ENCODE data around the gene RAB14. TPM values are rescaled to one million over a fixed set of nuclear protein-coding genes. Genes with fewer than 3 reads are reported as not detected.

RAB14 gene
- total RNA-seq, 1 donor from 2014 or later = 32.4 TPM

DNA sequence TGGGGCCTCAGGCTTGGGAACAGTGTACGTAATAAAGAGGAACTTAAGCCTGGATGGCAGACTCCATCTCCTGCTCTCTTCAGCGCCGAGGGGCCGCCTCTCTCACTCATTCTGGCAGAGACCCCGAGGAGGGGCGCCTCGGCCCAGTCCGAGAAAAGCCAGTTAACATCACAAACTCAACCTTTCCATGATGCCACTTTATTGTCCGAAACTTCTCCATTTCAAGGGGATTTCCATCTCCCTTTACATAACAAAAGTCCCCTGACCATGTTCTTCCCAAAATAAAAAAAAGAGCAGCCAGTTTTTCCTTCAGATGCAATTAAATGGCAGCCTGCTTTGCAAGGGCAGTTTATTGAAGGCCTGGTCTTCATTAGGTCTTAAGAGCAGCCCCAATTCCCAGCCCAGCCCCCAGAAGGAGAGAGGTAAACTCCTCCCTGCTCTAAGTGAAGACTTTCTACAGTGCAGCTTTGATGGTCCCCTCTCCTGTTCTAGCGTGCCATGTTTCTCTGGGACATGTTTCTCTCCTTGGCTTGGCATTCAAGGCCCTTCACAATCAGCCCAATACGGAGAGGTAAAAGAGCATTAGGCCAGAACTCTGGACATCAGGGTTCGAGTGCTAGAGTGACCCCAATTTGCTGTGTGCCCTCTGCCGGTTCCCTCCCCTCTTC is 19.5 kb upstream of the RAB14 start:
- no peak for DNase-seq (ENCODE audit: low read depth)

DNA sequence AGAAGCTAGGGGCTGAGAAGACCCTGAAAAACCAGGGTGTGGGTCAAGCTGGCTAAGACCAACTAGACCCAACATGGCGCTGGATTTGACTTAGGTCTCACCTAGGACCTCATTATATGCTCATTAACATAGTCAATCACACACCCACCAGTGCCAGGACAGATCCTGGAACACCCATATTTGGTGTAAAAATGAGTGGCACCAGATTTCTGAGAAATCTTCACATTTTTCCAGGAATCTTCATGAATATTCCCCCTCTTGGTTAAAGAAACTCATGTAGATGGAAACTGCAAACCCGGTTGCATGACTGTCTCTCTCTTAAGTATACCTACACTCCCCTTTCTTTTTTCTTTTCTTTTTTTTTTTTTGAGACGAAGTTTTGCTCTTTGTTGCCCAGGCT is 17.9 kb upstream of the RAB14 start:
- no peak for DNase-seq (ENCODE audit: low read depth)

DNA sequence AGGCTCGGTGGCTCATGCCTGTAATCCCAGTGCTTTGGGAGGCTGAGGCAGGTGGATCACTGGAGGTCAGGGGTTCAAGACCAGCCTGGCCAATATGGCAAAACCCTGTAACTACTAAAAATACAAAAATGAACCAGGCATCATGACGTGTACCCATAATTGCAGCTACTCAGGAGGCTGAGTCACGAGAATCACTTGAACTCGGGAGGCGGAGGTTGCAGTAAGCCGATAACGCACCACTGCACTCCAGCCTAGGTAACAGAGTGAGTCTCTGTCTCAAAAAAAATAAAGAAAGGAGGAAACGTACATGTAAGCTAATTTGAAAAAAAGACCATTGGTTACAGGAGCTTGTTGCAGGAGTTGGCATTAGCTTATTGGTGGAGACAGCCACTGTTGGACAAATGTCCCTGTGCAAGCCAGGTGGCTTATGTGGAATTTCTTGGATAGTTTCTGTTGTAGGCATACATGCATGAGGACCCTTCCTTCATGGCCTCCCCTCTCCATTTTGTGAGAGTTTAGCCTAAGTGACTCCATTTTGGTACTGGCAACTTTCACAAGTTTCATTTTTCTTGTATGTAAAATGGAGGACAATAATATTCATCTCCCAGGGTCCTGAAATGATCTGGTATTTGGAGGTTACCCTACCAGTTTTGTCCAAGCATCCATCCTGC is 16.8 kb upstream of the RAB14 start:
- DNase-seq (ENCODE audit: low read depth) = no peak

DNA sequence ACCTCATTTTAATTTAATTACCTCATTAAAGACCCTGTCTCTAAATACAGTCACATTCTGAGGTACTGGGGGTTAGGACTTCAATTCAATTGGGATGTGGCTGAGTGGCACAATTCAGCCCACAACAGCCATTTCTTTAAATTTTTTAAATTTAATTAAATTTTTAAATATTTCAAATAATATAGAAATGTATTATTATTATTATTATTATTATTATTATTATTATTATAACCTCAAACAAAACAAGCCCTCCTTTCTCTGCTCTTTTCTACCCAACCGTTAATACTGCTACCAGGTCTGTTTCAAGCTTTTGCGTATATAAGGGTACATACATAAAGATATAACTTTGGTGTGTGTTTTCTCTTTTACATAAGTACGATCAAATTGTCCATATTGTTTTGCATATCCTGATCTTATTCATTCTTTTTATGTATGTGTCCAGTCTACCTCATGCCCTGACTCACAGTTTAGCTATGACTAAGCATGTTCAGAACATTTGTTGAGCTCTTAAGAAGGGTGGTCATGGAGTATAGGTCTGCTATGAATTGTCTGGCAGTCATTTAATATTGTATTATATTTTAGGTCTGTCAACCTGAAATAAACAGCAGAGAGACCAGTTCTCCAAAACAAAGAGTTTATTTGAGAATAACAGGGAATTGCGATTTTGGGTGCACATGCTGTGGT is 16.1 kb upstream of the RAB14 start:
- DNase-seq (ENCODE audit: low read depth) = no peak

DNA sequence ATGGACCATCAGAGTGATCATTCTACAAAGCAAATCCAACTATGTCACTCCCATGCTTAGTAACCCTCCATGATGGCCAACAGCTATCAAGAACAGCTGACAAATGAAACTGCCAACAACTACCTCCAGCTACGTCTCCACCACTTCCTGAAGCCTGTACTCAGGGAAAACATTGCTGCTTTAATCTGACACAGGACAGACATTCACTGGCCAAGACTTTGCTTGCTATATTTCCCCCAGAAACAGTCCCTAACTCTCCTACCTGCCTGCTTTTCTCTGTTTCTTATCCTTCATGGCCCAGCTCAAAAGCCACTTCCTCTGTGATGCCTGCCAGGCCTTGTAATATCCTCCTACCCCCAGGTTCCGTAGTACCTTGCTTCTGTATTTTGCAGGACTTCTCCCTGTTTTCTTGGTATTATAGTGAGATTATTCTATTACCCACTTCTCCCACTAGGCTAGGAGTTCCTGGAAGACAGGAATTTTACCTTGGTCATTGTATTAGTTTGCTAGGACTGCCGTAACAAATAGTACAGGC is 14.7 kb upstream of the RAB14 start:
- peak; percentile 23 for DNase-seq (ENCODE audit: low read depth)

DNA sequence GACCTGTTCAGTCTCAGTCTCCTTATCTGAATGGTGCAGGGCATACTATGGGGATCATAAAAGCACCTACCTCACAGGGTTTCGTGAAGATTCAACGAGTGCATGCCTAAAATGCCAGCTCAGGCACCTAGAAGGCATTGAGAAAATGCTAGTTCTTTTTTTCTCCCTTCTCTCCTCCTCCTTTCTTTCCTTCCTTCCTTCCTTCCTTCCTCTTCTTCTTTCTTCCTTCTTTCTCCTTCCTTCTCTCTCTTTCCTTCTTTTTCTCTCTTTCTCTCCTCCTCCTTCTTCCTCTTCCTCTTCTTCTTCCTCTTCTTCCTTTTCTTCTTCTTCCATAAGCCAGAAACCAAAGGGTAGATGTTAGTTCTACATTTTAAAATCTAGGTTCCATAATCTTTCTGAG is 12.3 kb upstream of the RAB14 start:
- no peak for DNase-seq (ENCODE audit: low read depth)

DNA sequence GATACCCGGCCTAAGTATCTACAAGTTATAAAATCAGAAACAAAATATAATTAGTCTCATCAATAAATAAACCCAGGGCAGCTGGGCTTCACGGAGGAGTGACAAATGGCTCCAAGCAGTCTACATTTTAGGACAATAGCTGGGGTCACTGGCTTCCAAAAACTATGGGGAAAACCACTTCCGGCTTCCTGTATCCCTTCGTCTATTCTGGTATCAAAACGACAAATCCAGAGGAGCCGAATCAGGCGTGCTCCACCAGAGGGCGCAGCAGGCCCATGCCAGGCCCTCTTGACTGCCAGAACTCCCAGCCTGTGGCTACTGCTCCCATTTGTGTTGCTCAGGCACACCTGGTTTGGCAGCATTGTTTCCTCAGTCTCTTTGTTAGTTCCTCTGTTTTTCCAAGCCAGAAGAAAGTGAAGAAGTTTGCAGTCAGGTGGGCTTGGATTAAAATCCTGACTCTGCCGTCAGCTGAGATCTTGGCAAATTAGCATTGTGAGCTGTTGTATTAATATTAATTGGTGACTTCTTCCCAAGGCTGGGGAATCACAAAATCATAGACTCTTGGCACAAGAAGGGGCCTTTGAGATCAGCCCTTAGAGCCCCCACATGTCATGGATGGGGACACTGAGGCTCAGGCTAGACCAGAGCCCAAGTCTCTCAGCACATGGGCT is 11.6 kb upstream of the RAB14 start:
- DNase-seq (ENCODE audit: low read depth) = peak; percentile 91

DNA sequence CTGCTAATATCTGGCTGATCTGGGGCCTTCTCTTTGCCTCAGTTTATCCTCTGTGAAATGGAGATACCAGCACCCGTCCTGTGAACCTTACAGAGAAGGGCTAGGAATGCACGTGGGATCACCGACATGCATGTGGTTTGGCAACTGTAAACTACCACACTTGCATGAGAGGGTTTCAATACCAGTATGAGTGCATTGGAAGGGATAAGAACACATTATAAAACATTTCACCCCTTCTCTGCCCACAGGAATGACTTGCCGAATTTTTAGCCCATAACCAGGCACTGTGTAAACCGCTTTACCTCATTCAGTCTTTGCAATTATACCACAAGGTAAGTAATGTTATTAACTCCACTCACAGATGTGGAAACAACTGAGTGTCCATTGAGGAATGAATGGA is 8.9 kb upstream of the RAB14 start:
- DNase-seq (ENCODE audit: low read depth) = no peak

DNA sequence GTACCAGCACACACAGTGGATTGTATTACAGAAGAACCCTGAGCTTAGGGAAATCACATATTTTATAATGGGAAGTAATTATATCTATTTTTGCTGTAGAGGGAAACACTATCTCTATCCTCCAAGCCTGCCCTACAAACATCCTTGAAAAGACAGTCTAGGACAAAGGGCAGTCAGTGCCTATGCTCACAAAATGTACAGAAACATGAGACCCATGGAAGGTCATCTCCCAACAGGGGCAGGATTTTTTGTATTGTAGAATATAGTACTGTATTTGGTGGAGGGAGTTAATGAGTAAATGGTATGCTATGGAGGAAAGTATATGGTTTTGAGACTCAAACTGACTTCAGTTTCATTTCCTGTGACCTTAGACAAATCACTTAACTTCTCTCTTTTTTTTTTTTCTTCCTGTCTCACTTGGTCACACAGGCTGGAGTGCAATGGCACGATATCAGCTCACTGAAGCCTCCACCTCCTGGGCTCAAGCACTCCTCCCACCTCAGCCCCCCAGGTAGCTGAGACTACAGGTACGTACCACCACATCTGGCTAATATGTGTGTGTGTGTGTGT is 5.8 kb upstream of the RAB14 start:
- no peak for DNase-seq (ENCODE audit: low read depth)

DNA sequence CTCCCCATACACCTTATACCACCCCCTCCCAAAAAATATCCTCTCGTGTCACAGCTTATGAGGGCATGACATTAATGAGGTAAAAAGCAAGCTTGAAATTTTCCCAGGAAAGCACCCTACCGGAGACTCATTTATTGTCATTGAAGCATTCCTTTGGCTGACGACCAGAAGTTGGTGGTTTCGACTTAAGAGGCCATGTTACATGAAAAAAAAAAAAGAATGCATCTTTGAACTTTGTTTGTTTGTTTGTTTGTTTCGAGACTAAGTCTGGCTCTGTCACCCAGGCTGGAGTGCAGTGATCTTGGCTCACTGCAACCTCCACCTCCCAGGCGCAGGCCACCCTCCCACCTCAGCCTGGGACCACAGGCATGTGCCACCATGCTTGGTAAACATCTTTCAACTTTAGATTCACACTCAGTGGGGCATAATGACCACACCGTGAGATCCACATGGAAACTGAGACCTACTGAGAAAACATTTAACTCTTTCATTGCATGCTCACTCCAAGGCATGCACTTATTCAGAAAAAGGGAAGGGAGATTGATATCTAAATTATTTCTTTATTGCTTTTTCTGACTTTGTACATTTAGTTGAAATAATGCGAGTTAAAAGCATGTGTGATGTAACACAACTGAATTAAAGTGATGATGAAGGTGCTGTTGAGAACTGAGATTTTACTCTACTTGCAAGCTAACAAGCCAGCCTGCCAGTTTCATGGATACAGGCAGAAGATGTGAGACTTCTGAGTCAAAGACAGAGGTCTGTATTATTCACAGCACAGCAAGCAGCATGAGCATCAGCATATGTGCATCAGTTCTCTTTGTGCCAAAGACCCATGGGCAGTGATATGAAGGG is 5.1 kb upstream of the RAB14 start:
- DNase-seq (ENCODE audit: low read depth) = peak; percentile 37

DNA sequence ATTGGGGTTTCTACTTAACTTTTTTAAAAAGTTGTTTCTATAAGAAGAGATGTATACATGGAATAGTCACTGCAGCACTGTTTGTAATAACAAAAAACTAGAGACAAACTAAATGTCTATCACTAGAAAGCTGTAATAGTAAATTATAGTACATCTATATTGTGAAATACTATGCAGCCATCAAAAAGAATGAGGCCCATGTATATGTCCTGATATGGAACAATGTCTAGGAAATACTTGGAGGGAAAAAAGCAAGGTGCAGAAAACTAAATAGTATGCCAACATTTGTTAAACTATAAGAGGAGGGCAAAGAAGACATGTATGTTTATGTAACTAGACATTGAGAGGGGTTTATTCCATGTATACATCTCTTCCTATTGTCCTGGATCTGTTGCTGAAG is 2.9 kb upstream of the RAB14 start:
- DNase-seq (ENCODE audit: low read depth) = no peak

DNA sequence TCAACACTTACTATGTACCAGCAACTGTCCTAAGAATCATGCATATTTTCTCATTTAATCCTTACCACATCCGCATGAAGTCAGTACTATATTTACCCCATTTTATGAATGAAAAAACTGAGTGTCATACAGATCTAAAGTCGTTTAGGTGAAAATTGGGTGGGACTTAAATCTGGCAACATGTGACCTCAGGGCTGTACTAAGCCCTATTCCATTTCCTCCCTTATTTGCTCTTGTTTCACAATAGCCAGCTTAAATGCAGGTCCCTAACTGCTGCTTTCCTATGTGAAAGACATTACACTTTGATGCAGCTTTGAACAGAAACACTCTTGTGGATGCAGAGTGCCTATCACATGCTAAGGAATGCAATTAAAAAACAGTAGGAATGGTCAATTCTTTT is 2.5 kb upstream of the RAB14 start:
- DNase-seq (ENCODE audit: low read depth) = no peak

DNA sequence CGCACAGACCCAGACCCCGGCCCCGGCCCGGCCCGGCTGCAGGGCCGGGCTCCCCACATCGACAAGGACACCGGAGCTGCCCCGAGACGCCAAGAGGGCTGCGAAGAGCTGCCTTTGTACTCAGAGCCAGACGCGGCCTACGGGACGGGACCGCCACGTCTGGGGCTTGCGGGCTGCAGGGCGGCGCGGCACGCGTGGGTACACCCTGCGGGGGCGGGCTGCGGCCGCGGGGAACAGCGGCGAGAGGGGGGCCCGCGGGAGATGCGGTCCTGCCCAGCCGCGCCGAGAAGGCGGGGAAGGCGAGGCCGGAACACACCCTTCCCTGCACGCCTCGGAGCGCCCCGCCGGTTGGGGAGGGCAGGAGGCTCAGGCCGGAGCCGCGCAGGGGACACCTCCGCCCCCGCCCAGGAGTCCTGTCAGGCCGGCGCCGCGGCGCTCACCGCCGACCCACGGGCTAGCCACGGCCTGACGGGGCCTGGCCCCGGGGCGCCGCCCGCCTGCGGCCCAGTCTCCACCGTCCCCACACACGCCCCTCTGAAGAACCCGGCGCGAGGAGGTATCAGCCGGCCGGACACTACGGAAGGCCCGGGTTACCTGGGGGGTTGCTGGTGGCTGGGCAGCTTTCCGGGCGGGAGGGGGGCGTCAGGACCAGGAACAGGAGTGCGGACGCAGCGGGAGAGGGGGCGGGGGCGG is 478 bp downstream of the RAB14 start:
- peak; percentile 40 for DNase-seq (ENCODE audit: low read depth)

DNA sequence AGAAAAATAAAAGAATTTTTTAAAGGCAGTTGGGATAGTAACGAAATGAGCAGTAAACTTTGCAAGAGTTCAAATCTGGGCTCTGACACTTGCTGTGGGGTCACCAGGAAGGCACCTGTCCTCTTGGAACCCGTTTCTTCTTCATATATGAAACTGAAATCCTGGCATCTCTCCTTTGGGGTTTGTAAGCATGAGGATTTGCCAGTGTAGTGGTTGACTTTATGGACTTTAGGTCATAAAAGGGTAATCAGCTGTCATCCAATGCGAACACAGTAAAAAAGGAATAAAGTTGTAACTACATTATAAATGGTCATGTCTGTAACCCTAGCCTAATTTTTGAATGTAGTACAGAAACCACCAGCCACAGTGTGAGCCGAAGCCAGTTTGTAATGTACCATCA is 1.3 kb downstream of the RAB14 start:
- peak; percentile 4 for DNase-seq (ENCODE audit: low read depth)

DNA sequence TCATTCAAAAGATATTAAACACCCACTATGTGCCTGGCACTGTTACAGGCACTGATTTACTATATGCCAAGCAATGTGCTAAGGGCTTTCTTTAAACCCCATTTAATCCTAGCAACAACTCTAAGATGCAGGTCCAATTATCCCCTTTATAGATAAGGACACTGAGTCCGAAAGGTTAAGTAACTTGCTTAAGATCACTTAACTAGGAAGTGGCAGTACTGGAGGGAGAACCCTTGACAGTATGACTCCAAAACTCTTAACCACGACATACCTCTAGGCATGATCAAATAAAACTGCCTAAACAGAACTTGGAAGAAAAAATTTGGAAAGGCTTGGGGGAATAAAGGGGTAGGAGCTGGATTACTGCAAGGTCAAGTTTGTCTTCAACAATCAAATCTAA is 1.7 kb downstream of the RAB14 start:
- no peak for DNase-seq (ENCODE audit: low read depth)

DNA sequence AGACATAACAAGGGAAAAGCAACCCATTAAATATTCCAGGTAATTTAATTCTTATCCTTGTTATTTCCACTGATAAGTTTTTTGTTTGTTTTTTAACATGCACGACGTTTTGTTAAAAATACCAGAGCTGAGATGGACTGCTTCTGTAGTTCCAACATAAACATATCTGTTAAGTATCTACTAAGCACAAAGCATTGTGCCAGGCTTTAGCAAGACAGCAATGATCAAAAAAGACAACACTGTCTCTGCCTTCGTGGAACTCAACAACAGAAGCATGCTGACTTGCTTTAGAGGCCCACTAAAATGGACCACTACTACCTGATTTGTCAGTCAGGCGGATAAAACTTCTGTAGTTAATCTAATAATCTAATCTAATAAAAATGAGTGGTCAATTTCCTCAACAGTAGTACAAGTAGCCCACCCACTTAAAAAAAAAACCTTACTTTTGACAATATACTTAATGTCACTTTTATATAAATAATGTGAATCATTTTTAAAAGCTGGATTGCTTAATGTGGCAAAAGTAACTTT is 3.1 kb downstream of the RAB14 start:
- DNase-seq (ENCODE audit: low read depth) = no peak

DNA sequence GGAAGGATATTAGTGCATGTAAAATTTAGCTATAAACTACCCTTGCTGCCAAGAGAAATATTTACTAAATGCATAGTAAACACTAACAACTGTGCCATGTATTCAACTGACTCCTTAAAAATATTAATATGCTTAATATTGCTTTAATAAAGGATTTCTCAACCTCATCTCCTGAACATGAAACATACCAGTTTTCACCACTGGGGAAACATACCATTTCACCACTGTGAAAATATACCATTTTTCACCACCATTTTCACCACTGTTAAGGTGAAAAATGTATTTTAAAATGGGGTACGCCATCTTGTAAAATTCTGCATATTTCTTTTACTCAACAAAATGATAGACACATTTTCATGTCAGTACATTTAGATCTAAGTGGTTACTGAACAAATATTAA is 4.5 kb downstream of the RAB14 start:
- DNase-seq (ENCODE audit: low read depth) = no peak

DNA sequence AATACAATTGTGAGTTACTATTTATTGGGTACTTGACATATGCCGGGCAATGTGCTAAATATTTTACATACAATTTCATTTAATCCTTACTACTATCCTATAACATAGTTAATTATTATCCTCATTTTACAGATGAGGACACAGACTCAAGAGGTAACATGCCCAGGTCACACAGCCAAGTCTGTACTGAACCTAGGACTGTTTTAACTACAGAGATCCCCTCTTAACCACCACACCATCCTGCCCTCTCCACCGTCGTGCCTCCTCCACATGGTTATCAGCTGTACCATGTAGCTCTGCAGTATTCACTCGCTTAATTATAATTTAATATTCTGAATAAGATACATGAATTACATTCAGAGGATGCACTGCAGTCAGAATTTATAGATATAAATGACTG is 5.3 kb downstream of the RAB14 start:
- no peak for DNase-seq (ENCODE audit: low read depth)

DNA sequence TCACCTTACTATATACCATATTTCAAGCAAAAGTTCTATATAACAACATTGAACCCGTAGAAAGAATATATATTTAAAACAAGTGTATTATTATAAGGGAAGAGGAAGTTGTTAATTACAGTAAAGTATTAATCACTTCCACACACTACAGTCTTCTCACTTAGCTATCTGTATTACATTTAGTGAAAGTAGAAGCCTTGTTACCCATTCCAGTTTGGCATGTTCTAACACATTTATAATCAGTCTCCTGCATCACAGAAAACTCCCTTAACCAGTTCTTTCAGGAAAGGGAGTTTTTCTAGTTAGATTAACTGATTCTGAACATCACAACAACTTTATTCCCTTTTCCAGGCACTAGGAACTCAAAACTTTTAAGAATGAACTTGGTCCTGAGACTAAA is 6.9 kb downstream of the RAB14 start:
- no peak for DNase-seq (ENCODE audit: low read depth)
